Uterus (tissue), 2 donors: ENCODE results near the gene KLC1.

Source experiments
- POLR2A ChIP-seq, 2 donors: fragments of 450-650 bp; IDR thresholded peaks; one replicate each; pipeline ENCODE4 v1.6.1; 2016; ENCODE audit warnings: antibody characterized with exemption in 2 of 2, mild to moderate bottlenecking in 1 of 2, moderate library complexity in 1 of 2
- TF ChIP-seq, protein P1 (sequence below), 4 experiments: fragments of 200-600 bp in 2 of 4; fragments of 450-650 bp in 2 of 4; sonication (generic) in 2 of 4; IDR thresholded peaks; one replicate each; pipeline ENCODE4 v1.5.1; 2016 to 2019; ENCODE audit warnings: antibody characterized with exemption in 4 of 4, mild to moderate bottlenecking in 2 of 4, moderate library complexity in 1 of 4

DNA sequence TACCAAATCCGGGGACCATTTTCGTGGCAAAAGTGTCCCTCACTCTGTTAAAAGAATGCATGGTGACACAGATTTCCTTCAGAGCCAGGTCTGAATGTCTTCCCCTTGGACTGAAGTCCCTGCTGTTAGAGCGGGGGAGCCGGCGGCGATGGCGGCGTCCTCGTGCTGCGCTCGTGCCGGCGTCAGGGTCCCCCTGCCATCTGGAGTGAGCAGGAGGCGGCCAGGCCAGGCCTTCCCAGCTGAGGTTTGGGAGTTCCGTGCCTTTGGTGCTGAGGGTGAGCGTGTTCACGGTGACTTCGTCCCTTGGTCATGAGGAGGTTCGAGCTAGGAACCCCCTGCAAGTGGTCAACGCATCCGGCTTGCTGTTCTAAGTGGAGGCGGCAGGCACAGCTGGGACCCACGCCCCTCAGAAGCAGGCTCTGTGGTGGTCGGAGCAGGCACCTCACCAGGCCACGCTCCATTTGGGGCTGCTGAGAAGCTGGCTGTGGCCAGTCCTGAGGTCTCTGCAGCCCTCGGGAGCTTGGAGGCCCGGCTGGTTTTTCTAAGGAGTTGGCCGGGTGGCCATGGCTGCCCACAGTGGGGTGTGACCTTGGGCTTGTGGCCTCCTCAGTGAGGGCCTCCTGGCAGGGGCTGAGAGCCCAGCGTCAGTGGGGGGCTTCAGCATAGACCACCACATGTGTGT lies 96.1 kb downstream of the KLC1 start:
- no peak for TF ChIP-seq POLR2A (IDR thresholded peaks at IDR 0.05)
- TF ChIP-seq, protein P1, sequence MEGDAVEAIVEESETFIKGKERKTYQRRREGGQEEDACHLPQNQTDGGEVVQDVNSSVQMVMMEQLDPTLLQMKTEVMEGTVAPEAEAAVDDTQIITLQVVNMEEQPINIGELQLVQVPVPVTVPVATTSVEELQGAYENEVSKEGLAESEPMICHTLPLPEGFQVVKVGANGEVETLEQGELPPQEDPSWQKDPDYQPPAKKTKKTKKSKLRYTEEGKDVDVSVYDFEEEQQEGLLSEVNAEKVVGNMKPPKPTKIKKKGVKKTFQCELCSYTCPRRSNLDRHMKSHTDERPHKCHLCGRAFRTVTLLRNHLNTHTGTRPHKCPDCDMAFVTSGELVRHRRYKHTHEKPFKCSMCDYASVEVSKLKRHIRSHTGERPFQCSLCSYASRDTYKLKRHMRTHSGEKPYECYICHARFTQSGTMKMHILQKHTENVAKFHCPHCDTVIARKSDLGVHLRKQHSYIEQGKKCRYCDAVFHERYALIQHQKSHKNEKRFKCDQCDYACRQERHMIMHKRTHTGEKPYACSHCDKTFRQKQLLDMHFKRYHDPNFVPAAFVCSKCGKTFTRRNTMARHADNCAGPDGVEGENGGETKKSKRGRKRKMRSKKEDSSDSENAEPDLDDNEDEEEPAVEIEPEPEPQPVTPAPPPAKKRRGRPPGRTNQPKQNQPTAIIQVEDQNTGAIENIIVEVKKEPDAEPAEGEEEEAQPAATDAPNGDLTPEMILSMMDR (IDR thresholded peaks at IDR 0.05) = no peak
